Endothelial cell of hepatic sinusoid (primary cell): ENCODE data around the gene RBM26.

Source experiments
- in situ Hi-C: cut with HindIII; loops from 2 replicates; pipeline ENCODE4 v1.10.0; 2017; ENCODE audit warnings: low sequenced_read_pairs

Gene RBM26

DNA sequence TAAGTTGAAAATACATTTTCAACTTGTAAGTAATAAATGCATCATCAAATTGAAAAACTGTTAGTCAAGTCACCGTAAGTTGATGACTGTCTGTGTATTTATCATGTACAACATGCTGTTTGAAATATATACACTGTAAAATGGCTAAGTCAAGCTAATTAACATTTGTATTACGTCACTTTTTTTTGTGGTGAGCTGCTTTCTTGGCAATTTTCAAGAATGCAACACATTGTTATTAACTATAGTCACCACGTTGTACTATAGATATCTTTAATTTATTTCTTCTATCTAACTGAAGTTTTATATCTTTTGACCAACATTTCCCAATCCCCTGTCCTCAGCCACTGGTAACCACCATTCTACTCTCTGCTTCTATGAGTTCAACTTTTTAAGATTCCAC, 57.0 kb downstream of the RBM26 start:
- in situ Hi-C loops, result no loop called here

DNA sequence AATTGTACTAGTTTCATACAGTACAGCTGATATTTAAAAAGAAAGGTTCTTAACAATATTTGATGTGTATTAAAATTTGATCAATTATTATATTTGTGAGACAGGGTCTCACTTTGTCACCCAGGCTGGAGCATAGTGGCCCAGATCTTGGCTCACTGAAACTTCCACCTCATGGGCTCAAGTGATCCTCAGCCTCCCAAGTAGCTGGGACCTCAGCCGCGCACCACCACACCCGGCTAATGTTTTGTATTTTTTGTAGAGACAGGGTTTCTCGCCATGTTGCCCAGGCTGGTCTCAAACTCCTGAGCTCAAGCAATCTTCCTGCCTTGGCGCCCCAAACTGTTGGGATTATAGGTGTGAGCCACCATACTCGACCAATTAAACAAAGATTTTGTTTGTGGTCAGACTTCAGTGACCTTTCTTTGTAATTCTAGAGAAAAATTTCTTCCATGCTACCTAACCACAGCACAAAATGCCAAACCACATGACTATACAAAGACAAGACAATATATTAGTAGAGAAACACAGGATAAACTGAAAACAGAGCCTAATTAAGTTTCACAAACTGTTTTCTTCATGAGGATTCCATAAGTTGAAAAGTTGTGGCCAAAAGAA, 59.6 kb downstream of the RBM26 start:
- in situ Hi-C loops, result no loop called here

DNA sequence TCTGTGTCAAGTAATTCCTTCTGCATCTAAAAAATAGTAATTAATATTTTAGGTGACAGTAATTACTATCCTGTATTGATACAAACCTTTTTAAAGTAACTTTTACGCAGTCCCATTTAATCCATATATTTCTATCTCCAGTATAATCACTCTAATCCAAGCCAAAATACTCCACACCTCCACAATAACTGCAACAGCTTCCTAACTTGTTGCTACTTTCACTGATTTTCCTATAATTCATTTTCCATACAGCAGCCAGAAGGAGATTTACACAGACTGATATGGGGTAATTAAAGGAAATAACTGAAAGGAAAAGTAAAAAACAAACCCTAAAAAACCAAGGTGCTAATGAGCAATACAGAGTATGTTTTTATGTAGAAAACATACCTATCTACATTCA, 64.9 kb downstream of the RBM26 start:
- in situ Hi-C loops, result no loop called here

DNA sequence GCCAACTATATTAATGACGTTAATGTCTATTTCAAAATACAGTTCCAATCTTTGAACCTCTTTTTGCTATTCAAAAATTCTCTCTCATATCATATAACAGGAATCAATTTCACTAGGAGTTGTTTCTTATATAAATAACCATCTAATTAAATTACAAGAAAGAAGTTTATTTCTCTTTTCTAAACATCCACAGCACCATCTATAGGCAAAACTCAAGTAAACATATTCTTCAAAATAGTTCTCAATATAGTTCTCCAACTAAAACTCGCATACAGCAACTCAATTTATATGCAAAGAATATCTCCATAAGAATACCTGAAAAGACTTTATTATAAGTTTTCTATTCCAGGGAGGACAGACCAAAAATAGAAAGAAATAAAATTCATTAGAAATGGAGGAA, 65.6 kb downstream of the RBM26 start:
- in situ Hi-C loops, result no loop called here

DNA sequence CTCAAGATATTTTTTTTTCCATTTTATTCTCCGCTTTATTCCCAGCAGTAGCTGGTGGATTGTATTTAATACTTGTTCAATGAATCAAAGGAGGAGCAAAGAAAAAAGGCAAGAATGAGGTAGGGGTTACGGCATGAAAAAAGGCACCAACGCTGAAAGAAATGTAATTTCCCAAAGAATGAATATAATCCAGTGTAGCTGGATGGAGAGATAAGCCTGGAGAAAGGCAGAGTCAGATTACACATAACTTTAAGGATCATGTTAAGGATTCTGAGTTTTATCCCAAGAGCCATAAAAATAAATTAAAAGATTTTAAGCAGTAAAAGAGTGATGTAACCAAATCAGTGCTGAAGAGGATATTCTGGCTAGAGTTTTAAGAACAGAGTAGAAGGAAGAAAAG, 67.7 kb downstream of the RBM26 start:
- in situ Hi-C loops, result no loop called here

DNA sequence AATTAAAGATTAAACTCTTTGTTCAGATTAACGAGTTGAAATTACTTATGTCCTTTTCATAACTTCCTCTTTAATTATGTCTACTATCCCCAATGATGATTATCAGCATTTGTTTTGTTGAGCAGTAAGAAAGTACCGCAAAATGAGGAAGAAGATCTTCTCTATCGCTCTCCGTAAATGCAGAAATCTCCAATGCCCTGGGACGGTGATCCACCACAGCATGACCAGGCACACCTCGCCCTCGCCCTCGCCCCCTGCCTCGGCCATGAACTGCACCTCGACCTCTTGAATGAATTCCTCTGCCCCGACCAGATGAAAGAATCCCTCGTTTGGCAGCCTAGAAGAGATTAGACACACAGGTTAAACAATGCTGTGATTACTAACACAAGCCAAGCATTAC, 69.1 kb downstream of the RBM26 start:
- in situ Hi-C loops, result no loop called here

DNA sequence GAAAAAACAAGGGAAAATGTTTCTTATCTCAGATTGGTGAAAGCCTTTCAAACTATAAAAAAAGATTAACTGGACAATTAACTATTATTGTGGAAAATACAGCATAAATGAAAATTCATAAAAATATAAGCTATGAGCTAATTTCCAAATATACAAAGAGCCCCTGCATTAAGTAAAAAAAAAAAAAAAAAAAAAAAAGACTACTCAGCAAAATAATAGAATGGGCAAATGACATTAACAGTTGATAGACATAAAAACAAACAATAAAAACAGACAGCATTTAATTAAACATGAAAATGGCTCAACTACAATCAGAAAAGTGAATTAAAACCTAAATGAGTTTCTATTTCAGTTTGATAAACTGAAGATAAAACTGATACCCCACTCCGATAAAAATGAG, 77.5 kb downstream of the RBM26 start:
- in situ Hi-C loops, result no loop called here

DNA sequence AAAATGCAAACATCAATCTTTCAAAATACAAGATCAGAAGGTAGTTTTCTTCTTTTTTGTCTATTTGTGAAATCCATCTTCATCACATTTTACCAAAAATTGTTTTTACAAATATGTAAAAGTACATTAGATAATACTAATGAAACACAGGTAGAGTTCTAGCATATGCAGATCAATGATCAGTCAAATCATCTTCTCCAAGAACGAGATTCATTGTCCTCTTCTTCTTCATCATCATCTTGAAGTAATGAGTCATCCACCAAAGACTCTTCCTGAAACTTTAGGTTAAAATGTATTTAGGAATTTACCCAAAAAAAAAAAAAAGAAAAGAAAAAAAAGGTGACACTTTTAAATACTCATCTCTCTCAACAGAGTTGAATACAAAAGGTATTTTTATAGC, 85.6 kb downstream of the RBM26 start:
- in situ Hi-C loops, result no loop called here

DNA sequence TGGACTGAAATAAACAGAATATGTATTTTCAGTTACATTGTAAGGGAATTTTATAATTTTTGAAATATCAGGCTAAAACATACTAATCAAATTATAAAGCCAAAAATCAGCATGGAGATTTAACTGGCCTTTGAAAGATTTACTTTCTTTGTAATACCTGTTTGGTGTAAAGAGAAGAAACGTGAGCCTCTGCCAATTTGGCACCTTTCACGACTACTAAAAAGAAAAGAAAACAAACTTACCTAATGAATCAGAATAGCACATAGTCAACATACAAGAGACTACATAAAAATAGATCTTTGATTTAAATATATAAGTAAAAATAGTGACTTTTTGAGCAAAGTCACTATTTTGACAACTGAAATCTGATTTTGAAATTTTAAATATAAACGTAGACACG, 87.4 kb downstream of the RBM26 start:
- in situ Hi-C loops, result no loop called here

DNA sequence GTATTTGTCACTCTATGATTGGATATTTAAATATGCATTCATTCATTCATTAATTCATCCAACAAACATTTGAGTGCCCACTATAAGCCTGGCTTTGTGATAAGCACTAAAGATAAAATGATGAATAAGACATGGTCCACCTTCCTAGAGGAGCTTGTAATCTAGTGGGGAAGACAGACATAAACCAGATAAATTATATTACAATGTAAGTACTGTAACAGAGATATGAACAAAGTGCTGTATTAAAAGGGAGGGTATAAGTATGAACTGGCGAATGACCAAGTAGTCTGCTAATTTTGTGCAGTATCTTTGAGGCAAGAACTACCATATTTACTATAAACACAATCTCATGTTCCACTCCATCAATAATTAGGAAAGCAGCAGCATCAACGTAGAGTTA, 88.2 kb downstream of the RBM26 start:
- in situ Hi-C loops, result no loop called here

DNA sequence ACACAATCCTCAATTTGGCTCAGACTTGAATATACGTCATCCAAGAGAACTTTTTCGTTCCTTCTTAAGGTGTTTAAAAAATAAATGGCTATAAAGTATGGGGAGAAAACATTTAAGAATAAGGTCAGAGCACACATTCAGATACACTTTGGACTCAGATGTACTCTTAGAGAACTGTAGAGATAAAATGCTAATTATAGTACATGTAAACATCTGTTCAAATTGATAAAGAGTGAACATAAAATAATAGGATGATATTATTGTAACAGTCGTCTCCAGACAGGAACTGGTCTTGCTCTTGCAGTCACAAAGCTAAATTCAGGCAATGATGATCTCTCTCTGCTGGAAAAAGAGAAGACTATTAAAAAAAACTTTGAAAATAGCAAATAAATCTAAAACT, 91.4 kb downstream of the RBM26 start:
- in situ Hi-C loops, result no loop called here

DNA sequence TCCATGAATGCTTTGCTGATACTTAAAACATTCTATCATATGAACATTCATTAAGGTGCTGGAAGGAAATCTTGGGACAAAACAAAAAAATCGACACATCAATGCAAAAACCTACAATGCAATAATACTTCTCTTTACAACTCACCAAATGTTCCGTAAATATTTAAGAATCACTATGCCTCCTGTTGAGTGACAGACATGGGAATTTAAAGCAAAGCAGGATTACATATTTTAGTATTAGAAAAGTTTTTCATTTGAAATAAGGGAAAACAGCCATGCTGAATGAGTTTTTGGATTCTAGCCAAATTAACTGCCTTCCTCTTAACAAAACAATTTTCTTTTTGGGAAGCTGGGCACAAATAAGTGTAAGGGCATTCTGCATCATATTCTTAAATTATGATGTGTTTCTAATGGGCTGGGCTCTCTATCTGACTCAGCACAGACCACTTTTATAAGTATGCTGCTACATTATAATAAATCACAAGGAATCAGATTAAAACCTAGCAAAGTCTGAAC, 93.7 kb downstream of the RBM26 start:
- in situ Hi-C loops, result no loop called here

DNA sequence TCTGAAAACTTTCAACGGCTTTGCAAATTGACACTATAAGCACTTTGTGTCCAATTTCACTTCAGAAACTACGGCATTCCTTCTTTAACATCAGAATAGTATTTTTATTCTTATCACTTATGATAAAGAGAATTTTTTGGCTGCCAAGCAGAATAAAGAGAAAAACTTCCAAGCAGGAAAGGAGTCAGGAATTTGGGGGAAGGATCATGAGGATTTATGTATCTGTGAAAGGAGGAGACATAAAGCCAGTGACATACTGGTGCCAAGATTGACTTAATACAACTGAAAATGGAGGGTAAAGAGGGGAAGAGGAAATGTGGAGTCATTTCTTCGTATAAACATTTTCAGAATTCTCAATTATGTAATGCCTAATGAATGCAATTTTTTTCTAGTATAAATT, 94.7 kb downstream of the RBM26 start:
- in situ Hi-C loops, result no loop called here

DNA sequence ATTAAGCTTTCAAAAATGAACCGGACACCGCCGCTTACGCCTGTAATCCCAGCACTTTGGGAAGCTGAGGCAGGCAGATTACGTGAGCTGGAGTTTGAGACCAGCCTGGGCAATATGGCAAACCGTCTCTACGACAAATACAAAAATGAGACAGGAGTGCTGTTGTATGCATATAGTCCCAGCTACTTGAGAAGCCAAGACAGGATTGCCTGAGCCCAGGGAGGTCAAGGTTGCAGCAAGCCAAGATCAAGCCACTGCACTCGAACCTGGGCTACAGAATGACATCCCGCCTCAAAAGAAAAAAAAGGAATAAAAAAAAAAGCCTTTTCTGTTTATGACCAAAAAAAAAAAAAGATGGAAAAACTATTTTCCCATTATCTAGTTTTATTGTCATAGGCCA, 96.4 kb downstream of the RBM26 start:
- in situ Hi-C loops, result no loop called here

DNA sequence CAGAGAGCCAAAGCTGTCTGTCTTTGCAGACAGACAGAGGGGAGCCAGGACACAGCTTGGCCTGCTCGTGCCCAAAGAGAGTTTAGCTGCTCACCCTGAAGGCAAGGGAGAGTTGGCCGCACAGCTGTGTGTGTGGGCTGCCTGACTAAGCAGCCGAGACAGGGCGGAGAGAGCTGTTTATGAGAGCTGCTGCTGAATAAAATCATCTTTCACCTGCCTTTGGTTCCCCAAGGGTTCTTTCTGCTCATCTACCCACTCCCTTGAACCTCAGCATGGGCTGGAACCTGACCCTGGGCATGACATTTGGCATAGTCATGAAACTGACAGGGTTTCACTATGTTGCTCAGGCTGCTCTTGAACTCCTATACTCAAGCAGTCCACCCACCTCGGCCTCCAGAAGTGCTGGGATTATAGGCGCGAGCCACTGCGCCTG, 98.2 kb downstream of the RBM26 start:
- in situ Hi-C loops, result no loop called here

DNA sequence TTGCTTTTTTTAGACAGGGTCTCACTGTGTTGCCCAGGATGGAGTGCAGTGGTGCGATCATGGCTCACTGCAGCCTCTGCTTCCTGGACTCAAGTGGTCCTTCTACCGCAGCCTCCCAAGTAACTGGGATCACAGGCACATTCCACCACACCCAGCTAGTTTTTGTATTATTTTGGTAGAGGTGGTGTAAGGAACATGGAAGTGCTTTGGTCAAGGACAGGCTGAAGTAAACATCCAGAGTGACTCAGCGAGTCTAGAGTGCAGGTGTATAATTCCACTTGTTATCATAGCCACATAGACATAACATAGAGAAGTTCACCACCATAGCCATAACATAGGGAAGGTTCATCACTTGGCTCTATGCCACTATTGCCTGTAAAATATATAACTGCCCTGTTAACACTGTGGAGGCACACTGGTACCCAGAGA, 98.6 kb downstream of the RBM26 start:
- in situ Hi-C loops, result no loop called here

DNA sequence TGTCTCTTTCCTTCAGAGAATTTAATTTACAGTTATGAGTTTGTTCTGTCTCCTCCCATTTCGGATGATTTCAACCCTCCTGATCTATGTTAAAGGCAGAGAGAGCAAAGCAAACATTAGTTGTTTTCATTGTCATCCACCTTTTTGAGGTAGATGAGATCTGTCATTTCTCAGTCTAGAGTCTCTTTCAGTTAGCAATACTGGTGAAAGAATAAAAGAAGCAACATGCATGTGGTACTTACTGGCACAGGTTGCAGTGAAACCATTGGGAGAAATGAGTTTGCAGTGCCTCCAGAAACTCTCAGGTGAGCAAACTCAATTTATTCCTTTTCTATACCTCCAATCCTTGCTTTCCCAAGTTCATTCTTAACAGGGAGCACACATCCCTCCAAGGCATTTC, 99.4 kb downstream of the RBM26 start:
- in situ Hi-C loops, result no loop called here

DNA sequence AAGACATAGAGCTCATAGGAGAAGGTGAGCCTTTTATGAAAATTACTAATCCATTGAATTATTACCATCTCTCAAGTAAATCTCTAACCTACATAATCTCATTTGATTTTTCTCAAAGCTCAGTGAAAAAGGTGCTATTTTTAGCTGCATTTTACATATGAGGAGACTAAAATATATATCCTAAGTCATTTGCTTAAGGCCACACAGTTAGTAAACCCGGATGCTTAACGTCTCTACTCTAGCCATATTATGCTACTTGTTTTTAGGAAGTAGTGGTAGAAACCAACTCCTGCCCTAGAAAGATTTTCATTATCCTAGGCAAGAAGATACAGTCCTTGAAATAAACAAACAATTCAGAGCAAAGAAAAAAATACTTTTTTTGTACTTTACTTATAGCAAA, 108.9 kb downstream of the RBM26 start:
- in situ Hi-C loops, result no loop called here

DNA sequence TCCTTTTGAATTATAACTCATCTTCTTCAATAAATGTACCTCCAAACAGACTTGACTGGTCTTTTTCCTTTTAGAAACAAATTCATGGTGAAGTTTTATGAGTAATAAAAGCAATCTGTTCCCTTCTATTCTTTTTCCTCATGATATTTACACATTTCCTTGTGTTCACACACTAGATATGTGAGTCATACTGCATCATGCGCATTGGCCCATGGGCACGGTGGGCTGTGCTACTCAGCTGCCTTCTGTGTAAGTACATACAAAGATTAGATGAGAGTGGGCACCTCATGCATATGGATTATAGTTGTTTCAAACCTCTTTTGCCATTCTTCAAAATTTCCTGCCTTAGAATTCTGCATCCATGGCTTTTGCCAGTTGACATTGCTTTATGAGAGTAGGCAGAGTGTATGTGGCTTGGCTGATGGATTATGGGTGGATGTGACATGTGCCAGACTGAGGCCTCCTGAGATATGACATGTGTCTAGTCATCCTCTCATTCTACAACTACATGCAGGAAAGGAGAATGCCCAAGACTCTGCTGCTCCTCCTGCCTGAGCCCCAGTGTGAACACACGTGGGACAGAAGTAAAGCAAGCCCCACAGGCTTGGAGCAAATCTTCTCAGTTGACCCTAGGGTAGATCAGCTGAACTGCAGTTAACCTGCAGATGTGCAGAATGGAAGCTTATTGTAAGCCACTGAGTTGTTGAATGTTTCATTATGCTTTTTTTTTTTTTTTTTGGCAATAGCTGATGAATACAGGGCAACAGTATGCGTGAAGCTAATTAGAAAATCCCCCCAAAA, 109.9 kb downstream of the RBM26 start:
- in situ Hi-C loops, result no loop called here

DNA sequence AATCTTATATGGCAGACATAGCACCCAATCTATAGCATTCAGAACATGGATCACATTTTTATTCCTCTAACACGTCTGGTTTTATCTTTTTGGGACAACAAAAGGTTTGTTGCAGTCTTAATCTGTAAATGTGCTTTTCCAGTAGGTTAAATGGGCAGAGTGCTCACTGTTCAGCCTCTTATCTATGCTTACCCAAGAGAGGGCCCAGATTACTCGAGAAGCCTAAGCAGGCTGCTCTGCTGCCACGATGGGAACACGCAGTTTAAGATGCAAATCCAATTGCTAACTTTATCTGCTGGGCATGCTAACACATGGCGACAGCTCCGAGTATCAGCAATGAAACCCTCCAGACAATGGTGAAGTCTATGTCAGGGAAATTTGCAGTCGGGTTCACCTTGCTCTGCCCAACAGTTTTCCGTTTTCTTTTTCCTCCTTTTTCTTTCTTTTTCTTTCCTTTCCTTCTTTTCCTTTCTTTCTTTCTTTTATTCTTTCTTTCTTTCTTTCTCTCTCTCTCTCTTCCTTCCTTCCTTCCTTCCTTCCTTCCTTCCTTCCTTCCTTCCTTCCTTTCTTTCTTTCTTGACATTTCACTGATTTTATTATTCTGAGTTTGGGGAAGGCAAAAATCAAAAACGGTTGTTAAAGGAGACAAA, 115.3 kb downstream of the RBM26 start:
- in situ Hi-C loops, result no loop called here

DNA sequence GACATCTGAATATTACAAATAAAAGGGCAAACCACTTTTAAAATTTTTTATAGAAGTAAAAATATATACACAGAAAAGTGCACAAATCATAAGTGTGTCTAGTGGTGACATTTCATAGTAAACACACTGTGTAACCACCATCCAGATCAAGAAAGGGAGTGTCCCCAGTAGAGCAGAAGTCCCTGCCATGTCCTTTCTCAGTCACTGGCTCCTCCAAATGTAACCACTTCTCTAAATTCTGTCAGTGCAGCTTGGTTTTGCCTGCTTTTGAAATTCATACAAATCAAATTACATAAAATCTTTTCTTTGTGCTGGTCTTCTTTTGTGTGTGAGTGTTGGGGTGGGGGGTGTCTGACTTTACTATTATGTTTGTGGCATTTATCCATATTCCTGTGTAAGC, 116.5 kb downstream of the RBM26 start:
- in situ Hi-C loops, result no loop called here
